ENCODE measurements around the gene RNF207.

The RNF207 gene

GRCh38 chr1:6248932-6249738 lies 43.2 kb downstream of the RNF207 start:
- H3K27ac ChIP-seq, result no peak overlapping the region
- no peak for TF ChIP-seq ZFX (IDR thresholded peaks at IDR 0.05; ENCODE audit: borderline replicate concordance)
- TF ChIP-seq CTCF (IDR thresholded peaks at IDR 0.05), result no peak; the same call in 1 of the 2 replicates

GRCh38 chr1:6249739-6250689 lies 44.1 kb downstream of the RNF207 start:
- TF ChIP-seq CTCF (IDR thresholded peaks at IDR 0.05) (peak; percentile 24; the same call in 1 of the 2 replicates), ZFX (IDR thresholded peaks at IDR 0.05; ENCODE audit: borderline replicate concordance) (no peak)
- no peak overlapping the region for H3K27ac ChIP-seq

- H3K27ac ChIP-seq, result no peak overlapping the region
- TF ChIP-seq CTCF (IDR thresholded peaks at IDR 0.05) (no peak), ZFX (IDR thresholded peaks at IDR 0.05; ENCODE audit: borderline replicate concordance) (no peak)
Observed at GRCh38 chr1:6251233-6251632, 45.3 kb downstream of the RNF207 start.

- TF ChIP-seq ZFX (IDR thresholded peaks at IDR 0.05; ENCODE audit: borderline replicate concordance) (no peak), CTCF (IDR thresholded peaks at IDR 0.05) (no peak)
- no peak overlapping the region for H3K27ac ChIP-seq
Observed at GRCh38 chr1:6251681-6252373, 45.9 kb downstream of the RNF207 start.

GRCh38 chr1:6252374-6252710 lies 46.4 kb downstream of the RNF207 start:
- no peak overlapping the region for H3K27ac ChIP-seq
- TF ChIP-seq ZFX (IDR thresholded peaks at IDR 0.05; ENCODE audit: borderline replicate concordance) (no peak), CTCF (IDR thresholded peaks at IDR 0.05) (no peak)

GRCh38 chr1:6253380-6253779 lies 47.5 kb downstream of the RNF207 start:
- H3K27ac ChIP-seq, result no peak overlapping the region
- TF ChIP-seq CTCF (IDR thresholded peaks at IDR 0.05), result no peak
- TF ChIP-seq ZFX (IDR thresholded peaks at IDR 0.05; ENCODE audit: borderline replicate concordance), result no peak

All from 22Rv1 (cell line).